Fibroblast of the aortic adventitia (primary cell): ENCODE measurements around the gene LRMDA. TPM values are rescaled to one million over a fixed set of nuclear protein-coding genes. Genes with fewer than 3 reads are reported as not detected.

Experiments
- DNase-seq: peaks from one replicate; pipeline ENCODE4 v3.0.0-alpha.2; 2010; ENCODE audit warnings: low read depth
- H3K4me3 ChIP-seq: 2 replicates; pipeline ENCODE4 v1.5.1; 2011; ENCODE audit warnings: low read depth, mild to moderate bottlenecking, control low read depth, low read length, moderate library complexity
- total RNA-seq: library from RNA; depleted of rRNA; stranded (reverse); fragments of >200 nt; gene quantifications from 2 replicates; pipeline ENCODE4 v1.2.3, GENCODE V29; 2012; ENCODE audit warnings: low replicate concordance
- TF ChIP-seq, protein P1 (sequence below): IDR thresholded peaks from 2 replicates; pipeline ENCODE4 v1.5.1; 2011; ENCODE audit warnings: mild to moderate bottlenecking, low read length, control low read depth, inconsistent platforms; ENCODE audit not compliant: insufficient read depth

The LRMDA gene
- total RNA-seq, 1 donor: 6.3 TPM

DNA sequence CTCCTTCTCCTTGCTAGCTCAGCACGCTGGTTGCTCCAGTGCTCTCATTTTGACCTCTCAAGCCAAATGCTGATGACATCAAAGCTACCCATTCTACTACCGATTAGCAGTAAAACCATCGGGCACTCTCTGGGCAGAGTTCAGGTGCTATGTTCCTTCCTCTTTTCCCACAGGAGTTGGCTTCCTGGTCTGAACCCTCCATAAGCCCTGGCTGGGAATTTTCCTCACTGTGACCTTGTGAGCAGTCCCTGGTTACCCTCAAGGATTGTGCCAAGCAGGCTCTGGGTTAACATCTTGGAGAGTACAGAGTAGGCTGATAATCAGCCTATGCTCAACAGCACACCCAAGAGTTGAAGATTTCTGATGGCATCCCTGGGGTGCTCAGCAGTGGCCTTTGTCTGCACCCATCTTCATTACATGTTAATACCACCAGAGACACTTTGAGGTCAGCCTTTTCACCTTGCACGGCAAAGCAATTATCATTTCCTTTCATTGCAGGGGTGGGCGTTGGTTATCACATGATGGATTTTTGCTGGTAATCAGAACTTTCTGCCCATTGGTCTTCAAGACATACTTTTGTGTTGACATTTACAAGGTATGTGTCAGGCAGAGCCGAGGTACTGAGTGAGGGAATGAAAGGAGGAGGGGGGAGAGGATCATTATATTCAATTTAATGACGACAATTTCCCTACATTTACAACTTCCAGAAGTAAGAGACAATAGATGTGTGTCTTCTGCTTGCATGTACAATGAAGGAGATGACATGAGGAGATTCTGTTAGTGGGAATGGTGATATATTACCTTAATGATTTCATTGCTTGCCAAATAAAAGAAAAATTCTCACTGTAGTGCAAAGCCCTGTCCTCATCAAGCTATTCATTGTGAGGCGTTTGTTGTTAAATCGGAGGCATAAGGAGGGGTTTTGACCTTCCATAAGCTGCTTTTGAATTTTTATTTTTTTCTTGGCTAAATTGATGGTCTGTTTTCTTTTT is 452.0 kb downstream of the LRMDA start:
- TF ChIP-seq, protein P1, sequence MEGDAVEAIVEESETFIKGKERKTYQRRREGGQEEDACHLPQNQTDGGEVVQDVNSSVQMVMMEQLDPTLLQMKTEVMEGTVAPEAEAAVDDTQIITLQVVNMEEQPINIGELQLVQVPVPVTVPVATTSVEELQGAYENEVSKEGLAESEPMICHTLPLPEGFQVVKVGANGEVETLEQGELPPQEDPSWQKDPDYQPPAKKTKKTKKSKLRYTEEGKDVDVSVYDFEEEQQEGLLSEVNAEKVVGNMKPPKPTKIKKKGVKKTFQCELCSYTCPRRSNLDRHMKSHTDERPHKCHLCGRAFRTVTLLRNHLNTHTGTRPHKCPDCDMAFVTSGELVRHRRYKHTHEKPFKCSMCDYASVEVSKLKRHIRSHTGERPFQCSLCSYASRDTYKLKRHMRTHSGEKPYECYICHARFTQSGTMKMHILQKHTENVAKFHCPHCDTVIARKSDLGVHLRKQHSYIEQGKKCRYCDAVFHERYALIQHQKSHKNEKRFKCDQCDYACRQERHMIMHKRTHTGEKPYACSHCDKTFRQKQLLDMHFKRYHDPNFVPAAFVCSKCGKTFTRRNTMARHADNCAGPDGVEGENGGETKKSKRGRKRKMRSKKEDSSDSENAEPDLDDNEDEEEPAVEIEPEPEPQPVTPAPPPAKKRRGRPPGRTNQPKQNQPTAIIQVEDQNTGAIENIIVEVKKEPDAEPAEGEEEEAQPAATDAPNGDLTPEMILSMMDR: no peak
- no peak for DNase-seq
- no peak overlapping the region for H3K4me3 ChIP-seq

DNA sequence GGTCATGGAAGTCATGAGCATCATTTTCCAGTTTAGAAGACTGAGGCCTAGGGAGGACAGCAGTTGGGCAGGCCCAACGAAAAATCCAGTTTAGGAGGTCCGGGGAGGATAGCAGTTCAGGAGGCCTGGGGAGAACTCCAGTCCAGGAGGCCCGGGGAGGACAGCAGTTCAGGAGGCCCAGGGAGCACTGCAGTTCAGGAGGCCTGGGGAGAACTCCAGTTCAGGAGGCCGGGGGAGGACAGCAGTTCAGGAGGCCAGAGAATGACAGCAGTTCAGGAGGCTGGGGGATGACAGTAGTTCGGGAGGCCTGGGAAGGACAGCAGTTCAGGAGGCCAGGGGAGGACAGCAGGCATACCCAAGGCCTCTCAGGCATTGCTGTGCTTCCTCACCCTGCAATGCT is 453.4 kb downstream of the LRMDA start:
- DNase-seq: no peak
- no peak overlapping the region for H3K4me3 ChIP-seq

DNA sequence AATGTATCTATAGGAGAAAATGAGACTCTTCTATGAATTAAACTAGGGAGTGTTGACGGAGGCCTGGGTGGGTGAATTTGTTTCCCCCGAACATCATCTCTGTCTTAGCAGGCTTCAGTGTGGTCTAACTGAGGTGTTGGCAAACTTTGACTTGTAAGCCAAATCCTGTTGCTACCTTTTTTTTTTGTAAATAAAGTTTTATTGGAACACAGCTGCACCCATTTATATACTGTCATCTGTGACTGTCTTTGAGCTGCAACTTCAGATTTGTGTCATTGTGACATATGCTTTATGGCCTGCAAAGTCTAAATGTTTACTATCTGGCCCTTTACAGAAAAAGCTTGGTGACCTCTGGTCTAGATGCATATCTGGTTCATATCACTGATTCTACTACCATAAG is 455.9 kb downstream of the LRMDA start:
- no peak for DNase-seq
- TF ChIP-seq, protein P1: no peak

More for the DNA sequence above, 453.4 kb downstream of the LRMDA start:
- TF ChIP-seq, protein P1: no peak

DNA sequence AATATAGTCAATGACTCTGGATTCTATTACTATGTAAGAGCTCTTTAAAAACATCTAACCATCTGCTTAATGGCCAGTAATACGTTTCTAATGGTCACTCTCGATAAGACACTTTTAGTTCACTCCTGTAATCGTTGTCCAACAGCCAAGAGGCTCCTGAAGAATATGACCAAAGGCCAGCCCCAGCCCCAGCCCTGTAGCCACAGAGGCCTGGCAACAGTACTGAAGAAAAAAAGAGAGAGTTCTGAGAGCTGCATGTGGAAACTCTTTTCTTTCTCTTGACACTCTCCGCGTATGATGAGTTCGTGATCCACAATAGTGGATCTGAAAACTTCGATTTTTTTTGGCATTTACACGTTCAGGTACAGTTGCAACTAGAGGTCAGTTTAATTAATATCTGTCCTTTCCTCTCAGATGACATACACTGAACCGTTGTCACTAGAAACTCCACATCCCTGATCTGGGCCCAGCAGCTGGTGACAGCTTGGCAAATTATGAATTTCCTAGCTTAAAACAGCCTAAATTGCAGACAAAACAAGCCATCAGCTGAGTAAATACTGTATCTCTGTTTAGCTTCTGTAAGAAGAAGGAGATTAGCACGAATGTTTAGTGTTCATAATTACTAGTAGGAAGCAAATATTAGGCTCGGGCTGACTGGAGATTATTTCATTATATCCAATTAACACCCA is 456.7 kb downstream of the LRMDA start:
- no peak for DNase-seq
- no peak overlapping the region for H3K4me3 ChIP-seq
- TF ChIP-seq, protein P1: no peak

More for the DNA sequence above, 455.9 kb downstream of the LRMDA start:
- H3K4me3 ChIP-seq: no peak overlapping the region

DNA sequence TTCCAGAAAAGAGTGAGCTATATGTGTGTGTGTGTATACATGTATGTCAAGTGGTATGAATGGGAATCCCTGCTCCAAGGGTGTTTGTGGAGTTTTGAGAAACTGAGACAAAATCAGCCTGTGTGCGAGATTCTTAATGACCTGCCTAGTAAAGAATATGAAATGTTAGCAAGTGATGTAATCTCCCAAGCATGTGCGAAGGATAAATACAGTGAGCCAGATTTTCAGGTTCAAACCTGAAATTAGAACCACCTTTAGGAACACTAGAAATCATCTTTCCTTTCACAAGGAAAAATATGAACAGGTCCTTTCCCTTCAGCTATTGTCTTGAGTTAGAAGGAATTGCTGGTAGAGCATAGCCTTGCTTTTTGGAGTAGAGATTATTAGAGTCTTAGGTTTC is 457.6 kb downstream of the LRMDA start:
- no peak for DNase-seq
- TF ChIP-seq, protein P1: no peak

DNA sequence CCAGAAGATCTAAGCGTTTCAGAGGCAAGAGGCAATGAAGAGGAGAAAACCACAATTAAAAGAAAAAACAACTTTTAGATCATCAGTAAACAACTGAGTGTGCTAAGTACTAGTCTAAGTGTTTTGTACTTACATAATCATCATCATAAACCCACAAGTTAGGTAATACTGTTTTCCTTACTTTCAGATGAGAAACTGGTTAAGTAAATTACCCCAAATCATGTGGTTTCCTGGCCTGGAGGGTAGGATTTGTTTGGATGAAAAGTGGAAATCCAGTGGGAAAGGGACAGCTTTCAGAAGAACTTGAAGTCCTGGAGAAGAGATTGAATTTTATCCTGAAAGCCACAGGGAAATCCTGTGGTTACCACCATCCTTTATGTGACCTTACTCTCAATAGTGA is 463.3 kb downstream of the LRMDA start:
- DNase-seq: no peak
- TF ChIP-seq, protein P1: no peak
- H3K4me3 ChIP-seq: no peak overlapping the region

More for the DNA sequence above, 457.6 kb downstream of the LRMDA start:
- no peak overlapping the region for H3K4me3 ChIP-seq
